ENCODE data around the gene KRT5. TPM values are rescaled to one million over a fixed set of nuclear protein-coding genes. Genes with fewer than 3 reads are reported as not detected.
"Not testable (repeated sequence)": the region's sequence is repeated elsewhere in the genome, so short reads cannot be mapped to it uniquely, and the experiment has no call there.

The KRT5 gene
- total RNA-seq, 4 donors from 2014 or later, result 0.94 to 9.9 (median 5.9) TPM; not detected in 1

GRCh38 chr12:52513736-52514135 is 6.5 kb downstream of the KRT5 start:
- no peaks in the 10 kb centered on the region for H3K36me3 ChIP-seq
- TF ChIP-seq CTCF (IDR thresholded peaks at IDR 0.05) (no peak), POLR2A (IDR thresholded peaks at IDR 0.05) (no peak)
- no peak overlapping the region for H3K4me3 ChIP-seq
- H3K27me3 ChIP-seq, result no peaks in the 10 kb centered on the region
- no peaks in the 10 kb centered on the region for H3K9me3 ChIP-seq
- no peak overlapping the region for H3K27ac ChIP-seq
- DNase-seq, result no peak
- no peaks in the 10 kb centered on the region for H3K4me1 ChIP-seq

GRCh38 chr12:52508211-52508610 is 12.0 kb downstream of the KRT5 start:
- Histone ChIP-seq H3K36me3 (no peaks in the 10 kb centered on the region), H3K27me3 (no peaks in the 10 kb centered on the region), H3K27ac (no peak overlapping the region), H3K9me3 (no peaks in the 10 kb centered on the region), H3K4me1 (no peaks in the 10 kb centered on the region), H3K4me3 (no peak overlapping the region)
- TF ChIP-seq POLR2A (IDR thresholded peaks at IDR 0.05) (no peak), CTCF (IDR thresholded peaks at IDR 0.05) (no peak)
- DNase-seq, result no peak

GRCh38 chr12:52506858-52507715 is 13.1 kb downstream of the KRT5 start:
- TF ChIP-seq CTCF (IDR thresholded peaks at IDR 0.05), result peak in 4 of 6 experiments; percentile 24 to 60 (median 50)
- no peak for TF ChIP-seq POLR2A (IDR thresholded peaks at IDR 0.05)
- DNase-seq, result peak in 1 of 3 donors; percentile 41
- Histone ChIP-seq H3K36me3 (no peaks in the 10 kb centered on the region), H3K27me3 (no peaks in the 10 kb centered on the region), H3K4me1 (no peaks in the 10 kb centered on the region), H3K27ac (no peak overlapping the region), H3K9me3 (no peaks in the 10 kb centered on the region), H3K4me3 (no peak overlapping the region)

GRCh38 chr12:52502877-52503276 is 17.3 kb downstream of the KRT5 start:
- no peaks in the 10 kb centered on the region for H3K36me3 ChIP-seq
- DNase-seq, result no peak

GRCh38 chr12:52501490-52501889 is 18.7 kb downstream of the KRT5 start:
- H3K27ac ChIP-seq, result no peak overlapping the region
- no peak for DNase-seq
- no peaks in the 10 kb centered on the region for H3K36me3 ChIP-seq
- H3K27me3 ChIP-seq, result no peaks in the 10 kb centered on the region
- no peak overlapping the region for H3K4me3 ChIP-seq
- no peak for TF ChIP-seq CTCF (IDR thresholded peaks at IDR 0.05)
- TF ChIP-seq POLR2A (IDR thresholded peaks at IDR 0.05), result no peak
- H3K4me1 ChIP-seq, result no peaks in the 10 kb centered on the region
- H3K9me3 ChIP-seq, result no peaks in the 10 kb centered on the region

More at GRCh38 chr12:52502877-52503276, 17.3 kb downstream of the KRT5 start:
- no peak overlapping the region for H3K27ac ChIP-seq
- TF ChIP-seq CTCF (IDR thresholded peaks at IDR 0.05) (no peak), POLR2A (IDR thresholded peaks at IDR 0.05) (no peak)
- H3K27me3 ChIP-seq, result no peaks in the 10 kb centered on the region
- H3K4me3 ChIP-seq, result no peak overlapping the region
- H3K9me3 ChIP-seq, result no peaks in the 10 kb centered on the region
- H3K4me1 ChIP-seq, result no peaks in the 10 kb centered on the region

- not testable (repeated sequence) for H3K4me1 ChIP-seq, H3K4me3 ChIP-seq, H3K36me3 ChIP-seq, DNase-seq, H3K9me3 ChIP-seq, H3K27ac ChIP-seq, H3K27me3 ChIP-seq
Measured at GRCh38 chr12:52500574-52500973, 19.6 kb downstream of the KRT5 start.

Measured in Peyer's patch (tissue), 4 donors.